HepG2 (cell line): ENCODE data around the gene NTM.

Experiments
- MTERF4 ChIP-seq: sonication (generic); formaldehyde crosslinking; IDR thresholded peaks from 2 replicates; pipeline ENCODE4 v1.8.0; 2023; ENCODE audit warnings: mild to moderate bottlenecking, missing genetic modification reagents
- PLRG1 ChIP-seq: fragments of 450-650 bp; conservative IDR thresholded peaks from 2 replicates; pipeline ENCODE4 v1.6.1; 2016
- POLR2AphosphoS5 ChIP-seq: IDR thresholded peaks from 2 replicates; pipeline ENCODE4 v1.6.1; 2012; ENCODE audit warnings: low read depth, low read length
- REPIN1 ChIP-seq: sonication (generic); formaldehyde crosslinking; IDR thresholded peaks from 2 replicates; pipeline ENCODE4 v1.8.0; 2022; ENCODE audit warnings: missing genetic modification reagents, low read depth, mild to moderate bottlenecking, borderline replicate concordance

DNA sequence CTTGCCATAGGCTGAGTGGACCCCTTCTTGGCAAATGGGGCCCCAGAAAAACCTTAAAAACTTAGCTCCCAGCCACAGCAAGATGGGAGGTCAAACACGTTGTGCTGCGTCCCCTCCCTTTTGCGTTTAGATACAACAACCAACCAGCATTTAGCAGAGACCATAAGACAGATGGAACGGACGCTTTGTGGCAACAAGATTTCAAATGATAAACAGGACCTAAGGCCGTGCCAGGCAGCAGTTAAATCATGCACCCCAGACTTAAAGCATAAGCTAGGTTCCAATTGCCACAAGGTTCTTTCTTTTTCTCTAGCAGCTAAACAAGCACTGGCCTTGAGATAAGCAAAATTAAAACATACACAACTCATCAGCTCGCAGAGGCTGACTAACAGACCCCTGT is 39.4 kb upstream of the NTM start:
- TF ChIP-seq MTERF4 (CRISPR knock-in tag) (no peak), REPIN1 (CRISPR knock-in tag) (no peak), POLR2AphosphoS5 (no peak), PLRG1 (no peak)
